ENCODE data around the gene TBC1D32. TPM values are rescaled to one million over a fixed set of nuclear protein-coding genes. Genes with fewer than 3 reads are reported as not detected.
"Not testable (repeated sequence)": the region's sequence is repeated elsewhere in the genome, so short reads cannot be mapped to it uniquely, and the experiment has no call there.

Gene TBC1D32
- total and polyA plus RNA-seq, 4 donors, result 0.51 to 2.8 (median 1.7) TPM

DNA sequence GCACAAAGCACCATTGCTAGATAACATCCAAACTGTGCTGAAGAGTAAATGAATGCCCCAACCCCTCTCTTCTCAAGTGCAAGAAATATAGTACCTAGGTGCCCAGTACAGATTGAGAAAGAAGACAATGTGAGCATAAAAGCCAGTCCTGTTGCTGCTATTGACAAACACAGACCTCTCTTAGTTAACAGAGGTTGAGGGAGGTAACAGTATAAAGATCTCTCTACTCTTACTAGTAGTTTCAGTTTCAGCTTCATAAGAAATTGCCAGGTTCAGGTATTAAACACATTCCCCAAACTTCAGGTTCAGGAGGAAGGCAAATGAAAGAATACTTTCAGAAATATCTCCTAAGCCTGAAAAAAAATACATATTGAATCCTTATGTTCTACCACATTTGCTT, 31.4 kb downstream of the TBC1D32 start:
- no peaks in the 10 kb centered on the region for H3K36me3 ChIP-seq (ENCODE audit: control insufficient read depth in 4 of 4, insufficient read depth in 3 of 4, low read depth in 1 of 4, low read length in 3 of 4)
- no peaks in the 10 kb centered on the region for H3K9me3 ChIP-seq (ENCODE audit: control insufficient read depth in 4 of 4, low read length in 3 of 4)
- DNase-seq (ENCODE audit: low spot score), result no peak
- TF ChIP-seq, protein P1, sequence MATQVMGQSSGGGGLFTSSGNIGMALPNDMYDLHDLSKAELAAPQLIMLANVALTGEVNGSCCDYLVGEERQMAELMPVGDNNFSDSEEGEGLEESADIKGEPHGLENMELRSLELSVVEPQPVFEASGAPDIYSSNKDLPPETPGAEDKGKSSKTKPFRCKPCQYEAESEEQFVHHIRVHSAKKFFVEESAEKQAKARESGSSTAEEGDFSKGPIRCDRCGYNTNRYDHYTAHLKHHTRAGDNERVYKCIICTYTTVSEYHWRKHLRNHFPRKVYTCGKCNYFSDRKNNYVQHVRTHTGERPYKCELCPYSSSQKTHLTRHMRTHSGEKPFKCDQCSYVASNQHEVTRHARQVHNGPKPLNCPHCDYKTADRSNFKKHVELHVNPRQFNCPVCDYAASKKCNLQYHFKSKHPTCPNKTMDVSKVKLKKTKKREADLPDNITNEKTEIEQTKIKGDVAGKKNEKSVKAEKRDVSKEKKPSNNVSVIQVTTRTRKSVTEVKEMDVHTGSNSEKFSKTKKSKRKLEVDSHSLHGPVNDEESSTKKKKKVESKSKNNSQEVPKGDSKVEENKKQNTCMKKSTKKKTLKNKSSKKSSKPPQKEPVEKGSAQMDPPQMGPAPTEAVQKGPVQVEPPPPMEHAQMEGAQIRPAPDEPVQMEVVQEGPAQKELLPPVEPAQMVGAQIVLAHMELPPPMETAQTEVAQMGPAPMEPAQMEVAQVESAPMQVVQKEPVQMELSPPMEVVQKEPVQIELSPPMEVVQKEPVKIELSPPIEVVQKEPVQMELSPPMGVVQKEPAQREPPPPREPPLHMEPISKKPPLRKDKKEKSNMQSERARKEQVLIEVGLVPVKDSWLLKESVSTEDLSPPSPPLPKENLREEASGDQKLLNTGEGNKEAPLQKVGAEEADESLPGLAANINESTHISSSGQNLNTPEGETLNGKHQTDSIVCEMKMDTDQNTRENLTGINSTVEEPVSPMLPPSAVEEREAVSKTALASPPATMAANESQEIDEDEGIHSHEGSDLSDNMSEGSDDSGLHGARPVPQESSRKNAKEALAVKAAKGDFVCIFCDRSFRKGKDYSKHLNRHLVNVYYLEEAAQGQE (IDR thresholded peaks at IDR 0.05), result no peak
- TF ChIP-seq TAF1 (conservative IDR thresholded peaks at IDR 0.05) (no peak), HNF4A (conservative IDR thresholded peaks at IDR 0.05) (no peak)
- TF ChIP-seq, protein P2, sequence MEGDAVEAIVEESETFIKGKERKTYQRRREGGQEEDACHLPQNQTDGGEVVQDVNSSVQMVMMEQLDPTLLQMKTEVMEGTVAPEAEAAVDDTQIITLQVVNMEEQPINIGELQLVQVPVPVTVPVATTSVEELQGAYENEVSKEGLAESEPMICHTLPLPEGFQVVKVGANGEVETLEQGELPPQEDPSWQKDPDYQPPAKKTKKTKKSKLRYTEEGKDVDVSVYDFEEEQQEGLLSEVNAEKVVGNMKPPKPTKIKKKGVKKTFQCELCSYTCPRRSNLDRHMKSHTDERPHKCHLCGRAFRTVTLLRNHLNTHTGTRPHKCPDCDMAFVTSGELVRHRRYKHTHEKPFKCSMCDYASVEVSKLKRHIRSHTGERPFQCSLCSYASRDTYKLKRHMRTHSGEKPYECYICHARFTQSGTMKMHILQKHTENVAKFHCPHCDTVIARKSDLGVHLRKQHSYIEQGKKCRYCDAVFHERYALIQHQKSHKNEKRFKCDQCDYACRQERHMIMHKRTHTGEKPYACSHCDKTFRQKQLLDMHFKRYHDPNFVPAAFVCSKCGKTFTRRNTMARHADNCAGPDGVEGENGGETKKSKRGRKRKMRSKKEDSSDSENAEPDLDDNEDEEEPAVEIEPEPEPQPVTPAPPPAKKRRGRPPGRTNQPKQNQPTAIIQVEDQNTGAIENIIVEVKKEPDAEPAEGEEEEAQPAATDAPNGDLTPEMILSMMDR (IDR thresholded peaks at IDR 0.05; ENCODE audit: low read depth, low read length, missing input control), result no peak
- H3K4me1 ChIP-seq (ENCODE audit: control insufficient read depth in 4 of 4, insufficient read depth in 4 of 4, low read length in 3 of 4), result no peaks in the 10 kb centered on the region
- no peaks in the 10 kb centered on the region for H3K27me3 ChIP-seq (ENCODE audit: control insufficient read depth in 4 of 4, insufficient read depth in 4 of 4, low read length in 3 of 4)
- no peak overlapping the region for H3K4me3 ChIP-seq (ENCODE audit: low read depth in 1 of 3, low read length in 3 of 3)
- no peak overlapping the region for H3K9ac ChIP-seq (ENCODE audit: low read depth in 1 of 2, low read length in 2 of 2)
- H3K27ac ChIP-seq (ENCODE audit: low read depth in 1 of 2, low read length in 2 of 2), result no peak overlapping the region

GRCh38 chr6:121301156-121301555, 33.1 kb downstream of the TBC1D32 start:
- not testable (repeated sequence) for H3K27me3 ChIP-seq (ENCODE audit: control insufficient read depth in 4 of 4, insufficient read depth in 4 of 4, low read length in 3 of 4); H3K9me3 ChIP-seq (ENCODE audit: control insufficient read depth in 4 of 4, low read length in 3 of 4); H3K4me1 ChIP-seq (ENCODE audit: control insufficient read depth in 4 of 4, insufficient read depth in 4 of 4, low read length in 3 of 4); DNase-seq (ENCODE audit: low spot score); H3K27ac ChIP-seq (ENCODE audit: low read depth in 1 of 2, low read length in 2 of 2); H3K9ac ChIP-seq (ENCODE audit: low read depth in 1 of 2, low read length in 2 of 2); H3K36me3 ChIP-seq (ENCODE audit: control insufficient read depth in 4 of 4, insufficient read depth in 3 of 4, low read depth in 1 of 4, low read length in 3 of 4); H3K4me3 ChIP-seq (ENCODE audit: low read depth in 1 of 3, low read length in 3 of 3)
- 95% methylated on average over 3 of the region's 3 CpGs for WGBS

DNA sequence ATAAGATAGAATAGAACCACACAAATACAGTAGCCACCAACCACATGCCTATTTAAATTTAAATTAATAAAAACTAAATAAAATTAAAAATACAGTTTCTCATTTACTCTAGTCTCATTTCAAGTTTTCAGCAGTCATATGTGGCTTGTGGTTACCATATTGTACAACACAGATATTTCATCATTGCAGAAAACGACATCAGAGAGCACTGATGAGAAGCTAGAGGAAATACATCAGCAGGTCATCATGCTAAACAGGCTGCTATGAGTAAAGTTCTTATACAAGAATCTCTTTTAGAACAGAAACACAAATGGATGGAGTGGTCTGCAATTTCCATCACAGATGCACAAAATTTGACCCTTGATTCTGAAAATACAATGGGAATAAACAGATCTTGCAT, 36.6 kb downstream of the TBC1D32 start:
- no peak overlapping the region for H3K9ac ChIP-seq (ENCODE audit: low read depth in 1 of 2, low read length in 2 of 2)
- TF ChIP-seq ATF3 (IDR thresholded peaks at IDR 0.05), result no peak
- TF ChIP-seq GABPA (IDR thresholded peaks at IDR 0.05 in 1 of 2, conservative IDR thresholded peaks at IDR 0.05 in 1 of 2), result no peak
- H3K4me1 ChIP-seq (ENCODE audit: control insufficient read depth in 4 of 4, insufficient read depth in 4 of 4, low read length in 3 of 4), result no peaks in the 10 kb centered on the region
- no peak for DNase-seq (ENCODE audit: low spot score)
- no peaks in the 10 kb centered on the region for H3K9me3 ChIP-seq (ENCODE audit: control insufficient read depth in 4 of 4, low read length in 3 of 4)
- no peak overlapping the region for H3K27ac ChIP-seq (ENCODE audit: low read depth in 1 of 2, low read length in 2 of 2)
- H3K4me3 ChIP-seq (ENCODE audit: low read depth in 1 of 3, low read length in 3 of 3), result no peak overlapping the region
- no peaks in the 10 kb centered on the region for H3K36me3 ChIP-seq (ENCODE audit: control insufficient read depth in 4 of 4, insufficient read depth in 3 of 4, low read depth in 1 of 4, low read length in 3 of 4)
- 76% methylated on average over 1 of the region's 1 CpG for WGBS
- H3K27me3 ChIP-seq (ENCODE audit: control insufficient read depth in 4 of 4, insufficient read depth in 4 of 4, low read length in 3 of 4), result no peaks in the 10 kb centered on the region

DNA sequence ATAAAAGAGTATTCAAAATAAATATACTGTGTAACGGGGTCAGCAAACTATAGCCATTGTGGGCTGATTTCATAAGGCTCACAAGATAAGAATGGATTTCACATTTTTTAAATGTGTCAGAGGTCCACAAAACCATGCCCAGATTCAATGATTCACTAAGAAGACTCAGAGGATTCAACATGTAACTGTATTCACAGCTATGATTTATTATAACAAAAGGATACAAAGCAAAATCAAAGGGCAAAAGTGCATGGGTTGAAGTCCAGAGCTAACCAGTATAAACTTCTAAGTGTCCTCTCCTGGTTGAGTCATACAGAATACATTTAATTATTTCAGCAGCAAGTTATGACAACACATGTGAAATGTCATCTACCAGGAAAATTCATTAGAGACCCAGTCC, 49.2 kb downstream of the TBC1D32 start:
- DNase-seq (ENCODE audit: low spot score), result no peak
- no peak overlapping the region for H3K27ac ChIP-seq (ENCODE audit: low read depth in 1 of 2, low read length in 2 of 2)
- H3K36me3 ChIP-seq (ENCODE audit: control insufficient read depth in 4 of 4, insufficient read depth in 3 of 4, low read depth in 1 of 4, low read length in 3 of 4), result no peaks in the 10 kb centered on the region
- no peaks in the 10 kb centered on the region for H3K9me3 ChIP-seq (ENCODE audit: control insufficient read depth in 4 of 4, low read length in 3 of 4)
- no peaks in the 10 kb centered on the region for H3K4me1 ChIP-seq (ENCODE audit: control insufficient read depth in 4 of 4, insufficient read depth in 4 of 4, low read length in 3 of 4)
- H3K4me3 ChIP-seq (ENCODE audit: low read depth in 1 of 3, low read length in 3 of 3), result no peak overlapping the region
- H3K9ac ChIP-seq (ENCODE audit: low read depth in 1 of 2, low read length in 2 of 2), result no peak overlapping the region
- H3K27me3 ChIP-seq (ENCODE audit: control insufficient read depth in 4 of 4, insufficient read depth in 4 of 4, low read length in 3 of 4), result no peaks in the 10 kb centered on the region
- WGBS, result 98% methylated on average over 1 of the region's 1 CpG
- no peak for TF ChIP-seq JUND (IDR thresholded peaks at IDR 0.05)
- TF ChIP-seq, protein P2 (IDR thresholded peaks at IDR 0.05; ENCODE audit: low read depth, low read length, missing input control), result no peak
- no peak for TF ChIP-seq FOXA1 (IDR thresholded peaks at IDR 0.05)
- TF ChIP-seq, protein P3, sequence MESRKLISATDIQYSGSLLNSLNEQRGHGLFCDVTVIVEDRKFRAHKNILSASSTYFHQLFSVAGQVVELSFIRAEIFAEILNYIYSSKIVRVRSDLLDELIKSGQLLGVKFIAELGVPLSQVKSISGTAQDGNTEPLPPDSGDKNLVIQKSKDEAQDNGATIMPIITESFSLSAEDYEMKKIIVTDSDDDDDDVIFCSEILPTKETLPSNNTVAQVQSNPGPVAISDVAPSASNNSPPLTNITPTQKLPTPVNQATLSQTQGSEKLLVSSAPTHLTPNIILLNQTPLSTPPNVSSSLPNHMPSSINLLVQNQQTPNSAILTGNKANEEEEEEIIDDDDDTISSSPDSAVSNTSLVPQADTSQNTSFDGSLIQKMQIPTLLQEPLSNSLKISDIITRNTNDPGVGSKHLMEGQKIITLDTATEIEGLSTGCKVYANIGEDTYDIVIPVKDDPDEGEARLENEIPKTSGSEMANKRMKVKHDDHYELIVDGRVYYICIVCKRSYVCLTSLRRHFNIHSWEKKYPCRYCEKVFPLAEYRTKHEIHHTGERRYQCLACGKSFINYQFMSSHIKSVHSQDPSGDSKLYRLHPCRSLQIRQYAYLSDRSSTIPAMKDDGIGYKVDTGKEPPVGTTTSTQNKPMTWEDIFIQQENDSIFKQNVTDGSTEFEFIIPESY (IDR thresholded peaks at IDR 0.05), result no peak
- no peak for TF ChIP-seq RXRA (IDR thresholded peaks at IDR 0.05)
- no peak for TF ChIP-seq MAX (IDR thresholded peaks at IDR 0.05)
- TF ChIP-seq YY1 (IDR thresholded peaks at IDR 0.05), result no peak
- TF ChIP-seq GABPA (IDR thresholded peaks at IDR 0.05 in 1 of 2, conservative IDR thresholded peaks at IDR 0.05 in 1 of 2), result no peak
- TF ChIP-seq NR2F2 (IDR thresholded peaks at IDR 0.05), result no peak
